GM23338 (cell line): ENCODE data around the gene BCL2. TPM values are rescaled to one million over a fixed set of nuclear protein-coding genes. Genes with fewer than 3 reads are reported as not detected.

Experiments used
- ATAC-seq: fragments of 200-7000 bp; cut with Tn5 transposase; 3 replicates; pipeline ENCODE4 v1.9.1; 2020
- DNase-seq: peaks from one replicate; pipeline ENCODE4 v3.0.0-alpha.2; 2015; ENCODE audit warnings: low spot score
- H2AFZ ChIP-seq: fragments of 200-600 bp; sonication (generic); 2 replicates; pipeline ENCODE4 v1.8.0; 2016; ENCODE audit warnings: antibody characterized with exemption, mild to moderate bottlenecking, moderate library complexity
- H3F3A ChIP-seq: fragments of 200-600 bp; sonication (generic); replicated peaks from 2 replicates; pipeline ENCODE4 v1.8.0; 2017; ENCODE audit warnings: antibody characterized with exemption, mixed run types, low read depth
- H3K27ac ChIP-seq: fragments of 200-600 bp; sonication (generic); 2 replicates; pipeline ENCODE4 v1.6.1; 2016; ENCODE audit warnings: low read depth
- H3K27me3 ChIP-seq: fragments of 200-600 bp; sonication (generic); 2 replicates; pipeline ENCODE4 v1.8.0; 2016; ENCODE audit warnings: mild to moderate bottlenecking, mixed run types, moderate library complexity; ENCODE audit not compliant: insufficient read depth
- H3K36me3 ChIP-seq: fragments of 200-600 bp; sonication (generic); 2 replicates; pipeline ENCODE4 v1.8.0; 2016; ENCODE audit warnings: mild to moderate bottlenecking; ENCODE audit not compliant: insufficient read depth
- H3K4me1 ChIP-seq: fragments of 200-600 bp; sonication (generic); 2 replicates; pipeline ENCODE4 v1.8.0; 2016; ENCODE audit warnings: mild to moderate bottlenecking, moderate library complexity; ENCODE audit not compliant: insufficient read depth
- H3K4me2 ChIP-seq: fragments of 200-600 bp; sonication (generic); 2 replicates; pipeline ENCODE4 v1.7.1; 2017; ENCODE audit warnings: mixed run types
- H3K4me3 ChIP-seq: fragments of 200-600 bp; sonication (generic); 2 replicates; pipeline ENCODE4 v1.6.1; 2016; ENCODE audit warnings: mixed run types
- H3K79me2 ChIP-seq: fragments of 200-600 bp; sonication (generic); replicated peaks from 2 replicates; pipeline ENCODE4 v1.8.0; 2017; ENCODE audit warnings: mild to moderate bottlenecking; ENCODE audit not compliant: insufficient read depth
- H3K9me2 ChIP-seq: fragments of 200-600 bp; sonication (generic); 2 replicates; pipeline ENCODE4 v1.8.0; 2017; ENCODE audit not compliant: insufficient read depth
- H4K20me1 ChIP-seq: fragments of 200-600 bp; sonication (generic); replicated peaks from 2 replicates; pipeline ENCODE4 v1.8.0; 2017; ENCODE audit warnings: mild to moderate bottlenecking; ENCODE audit not compliant: insufficient read depth
- H3K27ac Mint-ChIP-seq: 2 replicates; pipeline ENCODE4 v1.8.0; 2020; ENCODE audit warnings: inconsistent platforms, mild to moderate bottlenecking, moderate library complexity, mixed read lengths
- H3K27me3 Mint-ChIP-seq: 3 replicates; pipeline ENCODE4 v1.8.0; 2022; ENCODE audit warnings: low read depth, mild to moderate bottlenecking, moderate library complexity, mixed read lengths, inconsistent platforms; ENCODE audit not compliant: insufficient read depth, poor library complexity
- H3K36me3 Mint-ChIP-seq: 3 replicates; pipeline ENCODE4 v1.8.0; 2021; ENCODE audit warnings: low read depth, mild to moderate bottlenecking, inconsistent platforms, moderate library complexity, mixed read lengths
- H3K4me1 Mint-ChIP-seq: 3 replicates; pipeline ENCODE4 v1.8.0; 2020; ENCODE audit warnings: mild to moderate bottlenecking, inconsistent platforms, mixed read lengths
- H3K4me3 Mint-ChIP-seq: 3 replicates; pipeline ENCODE4 v1.8.0; 2021; ENCODE audit warnings: moderate library complexity, mild to moderate bottlenecking, inconsistent platforms, mixed read lengths
- H3K9me3 Mint-ChIP-seq: 3 replicates; pipeline ENCODE4 v1.8.0; 2020; ENCODE audit warnings: moderate library complexity, mild to moderate bottlenecking, inconsistent platforms, mixed read lengths
- CREB1 ChIP-seq: fragments of 250-450 bp; sonication (Bioruptor Pico); IDR thresholded peaks from 2 replicates; pipeline ENCODE4 v1.5.0; 2020; ENCODE audit warnings: low read depth, mild to moderate bottlenecking, moderate library complexity
- NANOG ChIP-seq: IDR thresholded peaks from 2 replicates; pipeline ENCODE4 v1.6.1; 2016; ENCODE audit warnings: antibody characterized with exemption, borderline replicate concordance
- ZNF331 ChIP-seq: fragments of 250-450 bp; sonication (Bioruptor Pico); IDR thresholded peaks from 2 replicates; pipeline ENCODE4 v1.5.0; 2020; ENCODE audit warnings: low read depth, mild to moderate bottlenecking, moderate library complexity
- polyA plus RNA-seq: library from polyadenylated mRNA; unstranded; fragments of >200 nt; fragmentation: Nextera tagmentation; extraction: Ambion mirVana; gene quantifications from 2 replicates; pipeline ENCODE4 v1.2.1, GENCODE V29; 2016
- total RNA-seq: library from RNA; depleted of rRNA; stranded (reverse); fragments of >200 nt; shearing (Covaris generic); gene quantifications from 2 replicates; pipeline ENCODE4 v1.2.3, GENCODE V29; 2014
- TF ChIP-seq, protein P1 (sequence below): fragments of 250-450 bp; sonication (Bioruptor Pico); IDR thresholded peaks from 2 replicates; pipeline ENCODE4 v1.5.0; 2020; ENCODE audit warnings: mild to moderate bottlenecking, moderate library complexity

The BCL2 gene
- total and polyA plus RNA-seq, 2 experiments from 2014 or later: 1.2 to 4.0 TPM

DNA sequence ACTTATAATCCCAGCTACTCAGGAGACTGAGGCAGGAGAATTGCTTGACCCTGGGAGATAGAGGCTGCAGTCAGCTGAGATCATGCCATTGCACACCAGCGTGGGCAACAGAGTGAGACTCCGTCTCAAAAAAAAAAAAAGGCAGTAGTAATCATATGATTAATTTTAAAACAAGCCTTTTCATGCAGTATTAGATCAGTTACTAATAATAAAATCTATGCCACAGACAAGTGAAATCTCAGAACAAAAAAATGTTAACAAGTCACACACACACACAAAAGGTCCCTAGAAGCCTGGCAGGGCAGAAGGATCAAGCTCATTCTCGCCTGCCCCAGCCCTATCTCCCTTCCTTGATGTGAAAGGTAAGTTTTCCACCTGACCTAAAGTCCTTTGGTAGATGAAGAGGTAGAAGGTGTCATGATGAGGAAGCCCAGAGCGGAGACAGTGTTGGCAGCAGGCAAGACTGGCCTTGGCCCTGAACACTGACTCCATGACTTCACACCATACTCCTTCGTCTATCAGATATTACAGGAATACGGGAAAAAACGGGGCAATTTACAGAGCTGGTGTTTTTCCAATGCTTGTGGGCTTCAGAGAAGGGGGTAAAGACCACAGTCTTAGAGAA is 36.8 kb upstream of the BCL2 start:
- Histone ChIP-seq H3K4me3 (no peak overlapping the region), H2AFZ (no peak overlapping the region), H3K27me3 (no peaks in the 10 kb centered on the region), H4K20me1 (peaks cover 9% of the 10 kb centered on the region; the same call in 1 of the 2 replicates), H3F3A (no peaks in the 10 kb centered on the region), H3K4me2 (no peak overlapping the region), H3K36me3 (peaks cover 30% of the 10 kb centered on the region), H3K4me1 (no peaks in the 10 kb centered on the region), H3K27ac (no peak overlapping the region), H3K79me2 (no peaks in the 10 kb centered on the region), H3K9me2 (no peaks in the 10 kb centered on the region)
- peaks cover 53% of the 10 kb centered on the region for H3K36me3 Mint-ChIP-seq
- H3K4me1 Mint-ChIP-seq: no peaks in the 10 kb centered on the region
- TF ChIP-seq, protein P1, sequence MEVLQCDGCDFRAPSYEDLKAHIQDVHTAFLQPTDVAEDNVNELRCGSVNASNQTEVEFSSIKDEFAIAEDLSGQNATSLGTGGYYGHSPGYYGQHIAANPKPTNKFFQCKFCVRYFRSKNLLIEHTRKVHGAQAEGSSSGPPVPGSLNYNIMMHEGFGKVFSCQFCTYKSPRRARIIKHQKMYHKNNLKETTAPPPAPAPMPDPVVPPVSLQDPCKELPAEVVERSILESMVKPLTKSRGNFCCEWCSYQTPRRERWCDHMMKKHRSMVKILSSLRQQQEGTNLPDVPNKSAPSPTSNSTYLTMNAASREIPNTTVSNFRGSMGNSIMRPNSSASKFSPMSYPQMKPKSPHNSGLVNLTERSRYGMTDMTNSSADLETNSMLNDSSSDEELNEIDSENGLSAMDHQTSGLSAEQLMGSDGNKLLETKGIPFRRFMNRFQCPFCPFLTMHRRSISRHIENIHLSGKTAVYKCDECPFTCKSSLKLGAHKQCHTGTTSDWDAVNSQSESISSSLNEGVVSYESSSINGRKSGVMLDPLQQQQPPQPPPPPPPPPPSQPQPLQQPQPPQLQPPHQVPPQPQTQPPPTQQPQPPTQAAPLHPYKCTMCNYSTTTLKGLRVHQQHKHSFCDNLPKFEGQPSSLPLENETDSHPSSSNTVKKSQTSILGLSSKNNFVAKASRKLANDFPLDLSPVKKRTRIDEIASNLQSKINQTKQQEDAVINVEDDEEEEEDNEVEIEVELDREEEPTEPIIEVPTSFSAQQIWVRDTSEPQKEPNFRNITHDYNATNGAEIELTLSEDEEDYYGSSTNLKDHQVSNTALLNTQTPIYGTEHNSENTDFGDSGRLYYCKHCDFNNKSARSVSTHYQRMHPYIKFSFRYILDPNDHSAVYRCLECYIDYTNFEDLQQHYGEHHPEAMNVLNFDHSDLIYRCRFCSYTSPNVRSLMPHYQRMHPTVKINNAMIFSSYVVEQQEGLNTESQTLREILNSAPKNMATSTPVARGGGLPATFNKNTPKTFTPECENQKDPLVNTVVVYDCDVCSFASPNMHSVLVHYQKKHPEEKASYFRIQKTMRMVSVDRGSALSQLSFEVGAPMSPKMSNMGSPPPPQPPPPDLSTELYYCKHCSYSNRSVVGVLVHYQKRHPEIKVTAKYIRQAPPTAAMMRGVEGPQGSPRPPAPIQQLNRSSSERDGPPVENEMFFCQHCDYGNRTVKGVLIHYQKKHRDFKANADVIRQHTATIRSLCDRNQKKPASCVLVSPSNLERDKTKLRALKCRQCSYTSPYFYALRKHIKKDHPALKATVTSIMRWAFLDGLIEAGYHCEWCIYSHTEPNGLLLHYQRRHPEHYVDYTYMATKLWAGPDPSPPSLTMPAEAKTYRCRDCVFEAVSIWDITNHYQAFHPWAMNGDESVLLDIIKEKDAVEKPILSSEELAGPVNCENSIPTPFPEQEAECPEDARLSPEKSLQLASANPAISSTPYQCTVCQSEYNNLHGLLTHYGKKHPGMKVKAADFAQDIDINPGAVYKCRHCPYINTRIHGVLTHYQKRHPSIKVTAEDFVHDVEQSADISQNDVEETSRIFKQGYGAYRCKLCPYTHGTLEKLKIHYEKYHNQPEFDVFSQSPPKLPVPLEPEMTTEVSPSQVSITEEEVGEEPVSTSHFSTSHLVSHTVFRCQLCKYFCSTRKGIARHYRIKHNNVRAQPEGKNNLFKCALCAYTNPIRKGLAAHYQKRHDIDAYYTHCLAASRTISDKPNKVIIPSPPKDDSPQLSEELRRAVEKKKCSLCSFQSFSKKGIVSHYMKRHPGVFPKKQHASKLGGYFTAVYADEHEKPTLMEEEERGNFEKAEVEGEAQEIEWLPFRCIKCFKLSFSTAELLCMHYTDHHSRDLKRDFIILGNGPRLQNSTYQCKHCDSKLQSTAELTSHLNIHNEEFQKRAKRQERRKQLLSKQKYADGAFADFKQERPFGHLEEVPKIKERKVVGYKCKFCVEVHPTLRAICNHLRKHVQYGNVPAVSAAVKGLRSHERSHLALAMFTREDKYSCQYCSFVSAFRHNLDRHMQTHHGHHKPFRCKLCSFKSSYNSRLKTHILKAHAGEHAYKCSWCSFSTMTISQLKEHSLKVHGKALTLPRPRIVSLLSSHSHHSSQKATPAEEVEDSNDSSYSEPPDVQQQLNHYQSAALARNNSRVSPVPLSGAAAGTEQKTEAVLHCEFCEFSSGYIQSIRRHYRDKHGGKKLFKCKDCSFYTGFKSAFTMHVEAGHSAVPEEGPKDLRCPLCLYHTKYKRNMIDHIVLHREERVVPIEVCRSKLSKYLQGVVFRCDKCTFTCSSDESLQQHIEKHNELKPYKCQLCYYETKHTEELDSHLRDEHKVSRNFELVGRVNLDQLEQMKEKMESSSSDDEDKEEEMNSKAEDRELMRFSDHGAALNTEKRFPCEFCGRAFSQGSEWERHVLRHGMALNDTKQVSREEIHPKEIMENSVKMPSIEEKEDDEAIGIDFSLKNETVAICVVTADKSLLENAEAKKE (CRISPR knock-in tag): no peak
- no peak for TF ChIP-seq ZNF331 (CRISPR knock-in tag)
- no peaks in the 10 kb centered on the region for H3K9me3 Mint-ChIP-seq
- H3K27me3 Mint-ChIP-seq: no peaks in the 10 kb centered on the region
- ATAC-seq (no peak), DNase-seq (no peak)
- no peak overlapping the region for H3K27ac Mint-ChIP-seq
- no peak overlapping the region for H3K4me3 Mint-ChIP-seq

DNA sequence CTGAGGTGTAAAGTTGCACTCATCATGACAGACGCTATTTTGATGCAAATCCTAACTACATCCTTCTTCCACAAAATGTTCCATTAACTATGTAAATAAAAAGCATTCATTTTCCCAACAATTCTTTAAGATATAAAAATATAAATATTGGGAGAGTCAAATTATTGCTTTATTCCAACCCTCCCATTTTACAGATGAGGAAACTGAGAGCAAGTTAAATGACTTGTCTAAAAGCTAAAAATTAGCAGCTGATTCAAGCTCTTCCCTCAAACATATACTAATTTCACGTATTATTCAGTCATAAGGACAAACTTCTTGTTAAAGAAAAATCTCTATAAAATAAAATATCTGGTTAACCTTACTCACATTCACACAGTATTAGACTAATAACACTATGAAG is 30.7 kb upstream of the BCL2 start:
- no peaks in the 10 kb centered on the region for H3K9me2 ChIP-seq
- no peak overlapping the region for H2AFZ ChIP-seq
- no peaks in the 10 kb centered on the region for H3F3A ChIP-seq
- H3K4me3 ChIP-seq: no peak overlapping the region
- Mint-ChIP-seq H3K4me3 (no peak overlapping the region), H3K27ac (no peak overlapping the region), H3K36me3 (peaks cover 54% of the 10 kb centered on the region), H3K4me1 (no peaks in the 10 kb centered on the region), H3K27me3 (no peaks in the 10 kb centered on the region), H3K9me3 (no peaks in the 10 kb centered on the region)
- H3K36me3 ChIP-seq: peaks cover 38% of the 10 kb centered on the region
- no peak overlapping the region for H3K4me2 ChIP-seq
- H3K27me3 ChIP-seq: no peaks in the 10 kb centered on the region
- no peaks in the 10 kb centered on the region for H3K79me2 ChIP-seq
- no peak for ATAC-seq
- no peaks in the 10 kb centered on the region; the same call in 1 of the 2 replicates for H4K20me1 ChIP-seq
- DNase-seq: no peak
- H3K27ac ChIP-seq: no peak overlapping the region
- H3K4me1 ChIP-seq: no peaks in the 10 kb centered on the region
- TF ChIP-seq ZNF331 (CRISPR knock-in tag): no peak
- TF ChIP-seq, protein P1 (CRISPR knock-in tag): no peak
- no peak for TF ChIP-seq CREB1 (CRISPR knock-in tag)
- no peak for TF ChIP-seq NANOG
